ENCODE measurements around the gene PCSK5.

Gene PCSK5

DNA sequence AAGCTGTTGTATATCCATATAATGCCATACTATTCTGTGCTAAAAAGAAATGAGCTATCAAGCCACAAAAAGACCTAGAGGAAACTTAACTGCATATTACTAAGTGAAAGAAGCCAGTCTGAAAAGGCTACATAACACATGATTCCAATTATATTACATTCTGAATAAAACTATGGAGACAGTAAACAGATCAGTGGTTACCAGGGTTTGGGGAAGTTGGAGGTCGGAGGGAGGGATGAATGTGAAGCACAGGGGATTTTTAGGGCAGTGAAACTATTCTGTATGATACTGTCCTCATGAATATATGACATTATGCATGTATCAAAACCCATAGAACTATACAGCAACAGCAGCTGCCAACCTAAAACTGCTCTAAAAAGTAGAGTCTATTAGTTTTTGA, 509.4 kb downstream of the PCSK5 start:
- no peak for DNase-seq (ENCODE audit: low read depth)

- DNase-seq (ENCODE audit: low read depth): no peak
These were observed 510.1 kb downstream of the PCSK5 start for GRCh38 chr9:76400534-76401096.

DNA sequence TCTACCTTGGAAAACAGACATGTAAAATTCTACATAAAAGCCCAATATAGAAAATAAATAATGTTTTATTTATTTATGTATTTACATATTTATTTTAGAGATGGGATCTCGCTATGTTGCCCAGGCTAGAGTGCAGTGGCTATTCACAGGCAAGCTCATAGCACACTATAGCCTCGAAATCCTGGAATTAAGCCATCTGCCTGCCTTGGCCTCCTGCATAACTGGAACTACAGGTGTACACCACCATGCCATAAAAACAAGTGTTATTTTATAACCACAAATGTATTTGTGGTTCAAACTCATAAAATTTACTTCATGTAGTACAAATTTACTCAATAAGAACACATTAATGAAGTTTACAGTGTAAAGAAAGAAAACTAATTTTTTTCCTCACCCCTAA, 510.7 kb downstream of the PCSK5 start:
- DNase-seq (ENCODE audit: low read depth): no peak

GRCh38 chr9:76401580-76402354, 511.3 kb downstream of the PCSK5 start:
- DNase-seq (ENCODE audit: low read depth): no peak

GRCh38 chr9:76403352-76403751, 512.9 kb downstream of the PCSK5 start:
- no peak for DNase-seq (ENCODE audit: low read depth)

- no peak for DNase-seq (ENCODE audit: low read depth)
These were observed 513.9 kb downstream of the PCSK5 start for GRCh38 chr9:76404401-76404800.

GRCh38 chr9:76405340-76405739, 514.9 kb downstream of the PCSK5 start:
- no peak for DNase-seq (ENCODE audit: low read depth)

DNA sequence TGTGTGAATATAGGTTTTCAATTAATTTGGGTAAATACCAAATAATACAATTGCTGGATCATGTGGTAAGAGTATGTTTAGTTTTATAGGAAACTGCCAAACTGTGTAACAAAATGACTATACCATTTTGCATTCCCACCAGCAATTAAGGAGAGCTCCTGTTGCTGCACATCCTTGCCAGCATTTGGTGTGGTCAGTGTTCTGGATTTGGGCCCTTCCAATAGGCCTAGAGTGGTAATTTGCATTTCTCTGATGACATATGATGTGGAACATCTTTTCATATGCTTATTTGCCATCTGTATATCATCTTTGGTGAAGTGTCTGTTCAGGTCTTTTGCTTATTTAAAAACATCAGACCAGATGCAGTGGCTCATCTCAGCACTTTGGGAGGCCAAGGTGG, 515.4 kb downstream of the PCSK5 start:
- DNase-seq (ENCODE audit: low read depth): no peak
